ENCODE data around the gene EFNA5.

- TF ChIP-seq CTCF (IDR thresholded peaks at IDR 0.05), result no peak
- no peak for TF ChIP-seq POLR2A (IDR thresholded peaks at IDR 0.05)
- peak in 1 of 2 donors; percentile 24 for TF ChIP-seq POLR2AphosphoS5 (IDR thresholded peaks at IDR 0.05; ENCODE audit: insufficient read depth in 1 of 2, low read depth in 1 of 2)
These were observed 214.4 kb downstream of the EFNA5 start for GRCh38 chr5:107456281-107456715.

All from vagina (tissue), 2 donors.